Measurements from ENCODE around the gene ABCF2. TPM values are rescaled to one million over a fixed set of nuclear protein-coding genes. Genes with fewer than 3 reads are reported as not detected.
A peak's percentile ranks its signal among the peaks of the same experiment; 100 is the strongest.

ABCF2 gene
- polyA plus RNA-seq, 3 donors: 18.0 to 22.0 (median 21.1) TPM

DNA sequence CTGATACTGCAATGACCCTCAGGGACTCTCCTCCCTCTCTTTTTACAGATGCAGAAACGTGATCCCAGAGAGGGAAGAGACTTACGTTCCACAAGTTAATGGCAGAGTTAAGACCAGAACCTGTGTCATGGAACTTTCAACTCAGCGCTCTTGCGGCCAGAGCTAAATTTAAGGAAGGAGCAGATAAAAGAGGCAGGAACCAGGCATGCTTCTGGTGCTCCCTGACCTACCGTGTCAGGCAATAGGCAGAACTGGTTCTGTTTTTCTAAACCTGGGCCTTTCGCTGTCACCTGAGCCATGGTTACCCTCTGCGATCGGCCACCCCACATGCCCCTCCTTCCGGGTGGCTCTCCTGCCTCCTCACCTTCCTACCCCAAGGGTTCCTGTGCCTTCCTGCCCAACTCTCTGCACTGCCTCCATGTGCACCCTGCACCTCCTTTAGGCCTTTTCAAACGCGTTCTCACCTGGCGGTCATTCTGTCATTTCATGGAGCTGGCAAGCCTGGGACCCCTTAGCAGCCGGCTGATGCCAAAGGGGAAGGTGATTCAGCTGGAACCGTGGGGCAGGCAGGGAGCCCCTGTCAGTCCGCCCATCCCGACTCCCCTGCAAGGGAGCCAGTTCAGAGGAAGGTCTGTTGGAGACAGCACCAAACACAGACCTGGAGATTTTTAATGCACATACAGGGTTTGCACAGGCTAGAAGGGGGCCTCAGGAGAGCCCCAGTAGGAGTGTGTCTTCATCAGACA, 51.8 kb downstream of the ABCF2 start:
- peaks cover 12 to 28% (median 18%) of the 10 kb centered on the region in 7 donors for H3K9me3 Mint-ChIP-seq
- H3K79me2 ChIP-seq (ENCODE audit: insufficient read depth, low read length): no peaks in the 10 kb centered on the region
- H3K27ac ChIP-seq (ENCODE audit: low read depth in 1 of 2, low read length in 2 of 2): no peak overlapping the region
- H3K9ac ChIP-seq (ENCODE audit: insufficient read depth, low read length, poor library complexity, severe bottlenecking): no peak overlapping the region
- no peaks in the 10 kb centered on the region for H4K20me1 ChIP-seq (ENCODE audit: insufficient read depth, low read length)
- peaks cover 4 to 18% of the 10 kb centered on the region in 2 donors for H3K9me3 ChIP-seq (replicated peaks in 1 of 2; ENCODE audit: control insufficient read depth in 1 of 2, insufficient read depth in 1 of 2, low read length in 2 of 2)
- no peaks in the 10 kb centered on the region for H3K36me3 Mint-ChIP-seq
- H3K4me3 Mint-ChIP-seq: no peak overlapping the region
- H3K4me3 ChIP-seq (replicated peaks in 1 of 3; ENCODE audit: low read depth in 2 of 3, low read length in 3 of 3): no peak overlapping the region
- peak overlapping the region in 1 of 7 donors; percentile 20 for H3K27ac Mint-ChIP-seq
- intact Hi-C loops (cut with micrococcal nuclease): no loop called here
- DNase-seq: no peak
- no peaks in the 10 kb centered on the region for H3K4me1 ChIP-seq (ENCODE audit: control insufficient read depth in 1 of 2, insufficient read depth in 2 of 2, low read length in 2 of 2)
- H2AFZ ChIP-seq (ENCODE audit: insufficient read depth, low read depth, low read length, poor library complexity, severe bottlenecking): no peak overlapping the region
- 63% methylated on average over 16 of the region's 16 CpGs for WGBS (ENCODE audit: insufficient coverage)
- H3K4me2 ChIP-seq (replicated peaks; ENCODE audit: extremely low read depth, low read length, poor library complexity, severe bottlenecking): no peak overlapping the region
- no peaks in the 10 kb centered on the region for H3K36me3 ChIP-seq (replicated peaks in 1 of 2; ENCODE audit: control insufficient read depth in 1 of 2, insufficient read depth in 2 of 2, low read length in 2 of 2)
- H3K27me3 Mint-ChIP-seq (ENCODE audit: low read depth in 3 of 3): peaks cover 32 to 61% (median 32%) of the 10 kb centered on the region in 3 donors
- peaks cover under 1 to 36% of the 10 kb centered on the region in 2 donors for H3K27me3 ChIP-seq (ENCODE audit: control insufficient read depth in 2 of 2, insufficient read depth in 2 of 2, low read length in 2 of 2)
- no peak for TF ChIP-seq CTCF (IDR thresholded peaks at IDR 0.05)
- peaks cover 4% of the 10 kb centered on the region for H3K4me1 Mint-ChIP-seq

DNA sequence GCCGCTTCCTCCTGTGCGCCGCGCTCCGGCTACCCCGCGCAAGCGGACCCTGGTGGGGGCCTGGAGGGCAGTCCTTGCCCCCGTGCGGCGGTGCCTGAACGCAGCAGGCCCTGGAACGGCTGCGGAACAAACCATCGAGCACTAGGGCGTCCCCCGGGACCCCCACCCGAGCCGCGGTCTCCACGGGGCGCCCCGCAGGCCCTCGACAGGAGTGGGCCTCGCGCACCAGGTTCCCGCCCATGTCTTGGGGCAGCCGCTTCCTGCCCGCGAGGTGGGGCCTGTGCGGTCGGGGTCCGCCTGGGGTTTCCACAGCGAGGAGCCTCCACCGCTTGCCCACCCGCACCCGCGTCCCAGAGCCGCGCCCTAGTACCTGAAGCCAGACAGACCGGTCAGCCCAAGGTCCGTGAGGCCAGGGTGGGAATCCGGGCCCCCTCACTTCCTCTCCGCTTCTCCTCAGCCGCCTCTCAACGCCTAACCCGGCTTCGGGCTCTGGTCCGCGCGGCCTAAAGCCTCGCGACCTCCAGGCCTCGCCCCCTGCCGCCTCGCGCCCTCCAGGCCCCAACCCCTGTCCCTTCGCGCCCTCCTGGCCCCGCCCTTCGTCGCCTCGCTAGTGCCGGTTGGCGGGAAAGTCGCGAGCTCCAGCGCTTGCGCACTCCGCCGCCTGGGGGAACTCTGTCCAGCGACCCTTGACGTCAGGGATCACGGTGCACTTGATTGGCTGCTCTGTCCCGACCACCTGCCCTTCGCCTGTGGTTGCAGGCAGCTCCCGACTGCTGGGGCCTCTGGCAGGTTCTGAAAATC, 52.6 kb downstream of the ABCF2 start:
- H3K9ac ChIP-seq (ENCODE audit: insufficient read depth, low read length, poor library complexity, severe bottlenecking): no peak overlapping the region
- no peaks in the 10 kb centered on the region for H3K4me1 ChIP-seq (ENCODE audit: control insufficient read depth in 1 of 2, insufficient read depth in 2 of 2, low read length in 2 of 2)
- H3K4me2 ChIP-seq (replicated peaks; ENCODE audit: extremely low read depth, low read length, poor library complexity, severe bottlenecking): no peak overlapping the region
- H3K9me3 Mint-ChIP-seq: peaks cover 12 to 28% (median 19%) of the 10 kb centered on the region in 7 donors
- peaks cover 7 to 44% of the 10 kb centered on the region in 2 donors for H3K27me3 ChIP-seq (ENCODE audit: control insufficient read depth in 2 of 2, insufficient read depth in 2 of 2, low read length in 2 of 2)
- no peaks in the 10 kb centered on the region for H3K36me3 Mint-ChIP-seq
- no peak overlapping the region for H2AFZ ChIP-seq (ENCODE audit: insufficient read depth, low read depth, low read length, poor library complexity, severe bottlenecking)
- H3K27me3 Mint-ChIP-seq (ENCODE audit: low read depth in 3 of 3): peaks cover 39 to 69% (median 40%) of the 10 kb centered on the region in 3 donors
- peaks cover 4% of the 10 kb centered on the region for H3K4me1 Mint-ChIP-seq
- H3K9me3 ChIP-seq (replicated peaks in 1 of 2; ENCODE audit: control insufficient read depth in 1 of 2, insufficient read depth in 1 of 2, low read length in 2 of 2): peaks cover 4 to 18% of the 10 kb centered on the region in 2 donors
- H3K36me3 ChIP-seq (replicated peaks in 1 of 2; ENCODE audit: control insufficient read depth in 1 of 2, insufficient read depth in 2 of 2, low read length in 2 of 2): no peaks in the 10 kb centered on the region
- intact Hi-C loops (cut with micrococcal nuclease): loop anchor here in 1 of 2 donors (5.0 kb wide), 1 partner anchor 52 kb away; no protein-coding TSS in a partner anchor
- H3K27ac ChIP-seq (ENCODE audit: low read depth in 1 of 2, low read length in 2 of 2): no peak overlapping the region
- H4K20me1 ChIP-seq (ENCODE audit: insufficient read depth, low read length): no peaks in the 10 kb centered on the region
- H3K27ac Mint-ChIP-seq: peak overlapping the region in 1 of 7 donors; percentile 46
- DNase-seq: peak in 1 of 3 donors; percentile 33
- no peaks in the 10 kb centered on the region for H3K79me2 ChIP-seq (ENCODE audit: insufficient read depth, low read length)
- 61% methylated on average over 71 of the region's 77 CpGs for WGBS (ENCODE audit: insufficient coverage)
- H3K4me3 Mint-ChIP-seq: no peak overlapping the region
- H3K4me3 ChIP-seq (replicated peaks in 1 of 3; ENCODE audit: low read depth in 2 of 3, low read length in 3 of 3): no peak overlapping the region
- TF ChIP-seq CTCF (IDR thresholded peaks at IDR 0.05): no peak

Measured in CD14-positive monocyte (primary cell).